GM13976 (cell line): ENCODE measurements around the gene RBPJ.

Source experiments
- DNase-seq: peaks from one replicate; pipeline ENCODE4 v3.0.0; 2012; ENCODE audit warnings: low spot score
- CTCF ChIP-seq: IDR thresholded peaks from 2 replicates; pipeline ENCODE4 v1.5.1; 2012; ENCODE audit warnings: borderline replicate concordance, mild to moderate bottlenecking; ENCODE audit not compliant: insufficient read depth; ENCODE audit errors: extremely low read depth, missing control alignments, control extremely low read depth
- in situ Hi-C: fragments of 300-500 bp; cut with MboI; formaldehyde crosslinking; loops from one replicate; pipeline ENCODE4 v1.12.0; 2022; ENCODE audit warnings: low sequenced_read_pairs, mixed read lengths, inconsistent platforms; ENCODE audit not compliant: unreplicated experiment

The RBPJ gene

DNA sequence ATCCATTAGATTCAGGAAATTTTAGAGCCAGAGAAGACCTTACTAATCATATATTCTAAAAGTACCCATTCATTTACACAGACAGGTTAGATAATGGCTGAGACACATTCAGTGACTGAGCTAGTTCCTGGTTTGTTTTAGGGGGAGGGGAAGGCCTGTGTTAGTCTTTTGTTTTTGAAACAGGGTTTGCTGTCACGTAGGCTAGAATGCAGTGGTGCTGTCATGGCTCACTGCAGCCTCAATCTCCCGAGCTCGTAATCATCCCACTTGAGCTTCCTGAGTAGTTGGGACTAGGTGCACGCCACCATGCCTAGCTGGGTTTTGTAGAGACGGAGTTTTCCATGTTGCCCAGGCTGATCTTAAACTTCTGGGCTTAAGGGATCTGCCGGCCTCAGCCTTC lies 10.1 kb downstream of the RBPJ start:
- in situ Hi-C loops, result loop anchor here (5.0 to 25.0 kb wide), 2 partner anchors 76 to 681 kb away; no protein-coding TSS in a partner anchor
- DNase-seq, result no peak
- no peak for TF ChIP-seq CTCF

GRCh38 chr4:26331380-26331950 lies 10.7 kb downstream of the RBPJ start:
- DNase-seq, result no peak
- in situ Hi-C loops, result loop anchor here (5.0 to 25.0 kb wide), 2 partner anchors 76 to 681 kb away; no protein-coding TSS in a partner anchor
- TF ChIP-seq CTCF, result no peak

DNA sequence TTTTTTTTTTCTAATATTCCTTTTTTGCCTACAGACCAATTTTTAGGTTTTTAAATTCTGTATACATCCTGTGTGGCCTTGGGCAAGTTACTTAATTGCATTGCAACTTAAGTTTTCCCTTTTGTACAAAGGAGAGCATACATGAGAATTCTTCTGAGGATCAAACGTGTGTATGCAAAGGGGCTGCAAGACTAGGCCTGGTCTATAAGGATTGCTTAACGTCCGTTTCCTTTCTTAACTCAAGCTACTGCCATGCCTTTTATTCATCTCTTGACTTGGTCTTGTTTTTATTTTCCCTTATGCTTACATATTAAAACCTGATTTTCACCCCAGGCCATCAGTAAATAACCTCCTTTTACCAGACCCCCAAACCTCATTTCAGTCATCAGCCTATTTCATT lies 13.6 kb downstream of the RBPJ start:
- DNase-seq, result no peak
- TF ChIP-seq CTCF, result no peak
- in situ Hi-C loops, result loop anchor here (5.0 to 25.0 kb wide), 2 partner anchors 73 to 678 kb away; no protein-coding TSS in a partner anchor

DNA sequence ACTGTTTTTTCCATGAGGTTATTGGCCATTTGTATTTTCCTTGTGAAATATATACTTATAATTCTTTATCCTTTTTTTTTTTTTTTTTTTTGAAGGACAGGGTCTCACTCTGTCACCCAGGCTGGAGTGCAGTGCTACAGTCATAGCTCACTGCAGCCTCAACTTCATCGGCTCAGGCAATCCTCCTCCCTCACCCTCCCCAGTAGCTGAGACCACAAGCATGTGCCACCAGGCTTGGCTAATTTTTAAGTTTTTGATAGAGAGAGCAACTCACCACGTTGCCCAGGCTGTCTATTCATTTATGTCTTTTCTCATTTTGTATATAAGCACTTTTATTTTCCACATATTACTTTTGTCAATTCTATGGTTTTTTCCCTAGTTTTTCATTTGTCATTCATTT lies 16.8 kb downstream of the RBPJ start:
- no peak for TF ChIP-seq CTCF
- DNase-seq, result no peak
- in situ Hi-C loops, result loop anchor here (25.0 kb wide), 1 partner anchor 675 kb away; no protein-coding TSS in a partner anchor

- TF ChIP-seq CTCF, result no peak
- in situ Hi-C loops, result loop anchor here (25.0 kb wide), 1 partner anchor 670 kb away; no protein-coding TSS in a partner anchor
- DNase-seq, result no peak
These were observed 21.7 kb downstream of the RBPJ start for GRCh38 chr4:26342328-26343037.

DNA sequence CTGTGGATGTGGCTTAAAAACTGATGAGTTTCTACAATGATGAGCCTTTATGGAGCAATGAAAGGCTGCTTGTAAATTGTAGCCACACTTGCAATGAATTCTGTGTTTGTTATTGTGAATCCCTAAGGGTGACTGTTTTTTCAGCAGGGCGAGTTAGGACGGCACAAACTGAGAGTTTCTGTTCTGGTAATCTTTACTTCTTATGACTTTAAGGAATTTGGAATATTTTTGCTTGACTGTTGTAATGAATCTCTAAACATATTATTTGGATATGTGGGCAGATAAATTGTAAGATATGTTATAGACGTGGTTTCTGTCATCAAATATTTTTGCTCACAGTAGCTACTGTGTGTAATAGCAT lies 22.2 kb downstream of the RBPJ start:
- no peak for DNase-seq
- TF ChIP-seq CTCF, result no peak
- in situ Hi-C loops, result loop anchor here (25.0 kb wide), 1 partner anchor 669 kb away; no protein-coding TSS in a partner anchor
